ENCODE measurements around the gene HSD17B2.

HSD17B2 gene

GRCh38 chr16:82020051-82020450, 15.0 kb upstream of the HSD17B2 start:
- no peak for DNase-seq

DNA sequence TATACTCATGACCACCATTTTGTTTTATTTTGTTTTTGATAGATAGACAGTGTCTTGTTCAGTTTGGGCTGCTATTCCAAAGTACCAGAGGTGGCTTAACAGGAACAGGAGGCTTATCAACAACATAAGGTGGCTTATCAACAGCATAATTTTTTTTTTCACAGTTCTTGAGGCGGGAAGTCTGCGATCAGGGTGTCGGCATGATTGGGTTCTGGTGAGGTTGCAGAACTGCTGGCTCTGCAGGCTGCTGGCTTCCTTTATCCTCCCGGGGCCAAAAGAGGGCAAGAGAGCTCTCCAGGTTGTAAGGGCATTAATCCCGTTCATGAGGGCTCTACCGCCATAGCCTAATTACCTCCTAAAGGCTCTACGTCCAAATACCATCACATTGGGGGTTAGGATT, 11.8 kb upstream of the HSD17B2 start:
- DNase-seq: no peak

DNA sequence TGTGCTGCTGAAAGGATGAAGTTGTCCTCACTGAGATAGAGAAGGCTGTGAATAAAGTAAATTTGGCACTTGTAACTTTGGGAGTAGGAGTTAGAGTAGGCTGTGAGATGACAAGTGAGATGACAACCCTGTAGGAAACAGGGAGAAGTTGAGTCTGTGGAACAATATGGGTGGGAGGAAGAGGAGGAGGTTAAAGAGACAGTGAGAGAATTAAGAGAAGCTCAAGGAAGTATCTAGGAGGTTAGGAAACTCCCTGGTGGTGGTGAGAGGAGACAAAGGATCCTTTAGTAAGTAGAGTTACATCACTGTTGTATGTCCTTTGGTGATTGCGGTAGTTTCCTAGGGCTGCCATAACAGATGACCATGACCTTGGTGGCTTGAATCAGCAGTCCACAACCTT, 10.7 kb upstream of the HSD17B2 start:
- DNase-seq: no peak

DNA sequence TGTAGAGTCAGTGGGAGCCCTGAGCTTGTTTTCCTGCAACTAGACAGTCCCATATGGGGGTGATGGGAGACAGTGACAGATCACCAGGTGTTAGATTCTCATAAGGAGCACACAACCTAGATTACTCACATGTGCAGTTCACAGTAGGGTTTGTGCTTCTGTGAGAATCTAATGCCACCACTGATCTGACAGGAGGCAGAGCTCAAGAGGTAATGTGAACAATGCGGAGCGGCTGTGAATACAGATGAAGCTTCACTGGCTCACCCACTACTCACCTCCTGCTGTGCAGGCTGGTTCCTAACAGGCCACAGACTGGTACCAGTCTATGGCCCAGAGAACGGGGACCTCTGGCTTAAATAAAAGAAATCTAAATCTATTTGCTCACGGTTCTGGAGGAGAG, 10.2 kb upstream of the HSD17B2 start:
- DNase-seq: no peak

- no peak for DNase-seq
Observed at GRCh38 chr16:82027629-82028064, 7.4 kb upstream of the HSD17B2 start.

DNA sequence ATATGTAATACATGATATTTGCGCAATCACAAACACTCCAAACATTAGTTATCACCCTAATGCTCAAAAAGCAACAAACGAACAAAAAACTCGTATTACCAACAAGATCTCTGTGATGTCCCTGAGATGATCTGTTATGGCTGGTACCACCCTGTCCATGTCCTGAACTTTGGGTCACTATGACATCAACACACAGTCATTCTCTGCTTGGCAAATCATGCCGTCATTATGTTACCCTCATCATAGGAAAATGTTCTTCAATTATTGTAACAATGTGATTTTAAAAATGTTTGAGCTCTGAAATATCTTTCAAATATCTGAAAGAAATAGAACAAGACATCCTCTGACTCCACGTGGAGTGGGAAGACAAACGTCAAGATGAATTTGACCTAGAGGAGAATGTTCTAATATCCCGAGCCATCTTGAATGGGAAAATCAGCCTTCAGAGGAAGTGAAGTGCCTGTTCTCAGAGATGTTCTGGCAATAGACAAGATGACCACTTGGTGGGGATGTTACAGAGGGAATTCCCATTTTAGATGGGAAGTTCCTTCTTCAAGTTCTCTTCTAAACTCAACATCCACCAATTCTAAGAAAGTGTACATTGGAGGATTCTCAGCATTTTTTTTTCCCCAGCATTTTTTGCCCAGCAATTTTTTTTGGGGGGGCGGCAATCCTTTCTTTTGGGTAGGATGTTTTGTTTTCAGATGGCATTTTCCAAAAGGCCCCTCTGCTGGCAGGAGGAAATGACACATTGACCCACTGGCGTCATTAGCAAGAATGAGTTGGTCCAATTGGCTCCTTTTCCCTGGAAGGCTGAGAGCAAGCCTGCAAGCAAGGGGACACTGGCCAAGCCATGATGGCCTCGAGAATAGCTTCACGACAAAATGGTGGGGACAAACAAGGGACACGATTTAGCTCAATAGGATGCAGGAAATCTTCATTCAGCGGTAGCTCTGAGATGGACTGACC, 3.7 kb upstream of the HSD17B2 start:
- peak; percentile 42 for DNase-seq

DNA sequence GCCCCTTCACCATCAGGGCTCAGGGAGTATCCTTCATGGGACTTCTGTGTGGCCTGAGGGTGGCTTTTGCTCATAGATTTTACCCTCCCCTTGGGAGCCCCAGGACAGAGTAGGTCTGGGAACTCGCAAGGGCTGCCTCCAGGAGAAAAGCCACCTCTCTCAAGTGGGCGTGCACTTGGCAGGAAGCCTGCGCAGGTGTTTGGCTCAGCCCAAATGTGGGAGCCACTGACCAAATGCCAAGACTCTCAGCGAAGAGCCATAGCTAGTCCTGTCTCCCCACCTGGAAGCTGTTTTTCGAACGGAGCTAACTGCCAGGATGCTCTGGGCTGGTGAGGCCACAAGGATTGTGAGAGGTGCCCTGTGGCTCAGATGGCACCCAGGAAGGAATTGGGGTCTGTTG, 2.0 kb upstream of the HSD17B2 start:
- no peak for DNase-seq

- no peak for DNase-seq
Observed at GRCh38 chr16:82033683-82034300, 1.3 kb upstream of the HSD17B2 start.

DNA sequence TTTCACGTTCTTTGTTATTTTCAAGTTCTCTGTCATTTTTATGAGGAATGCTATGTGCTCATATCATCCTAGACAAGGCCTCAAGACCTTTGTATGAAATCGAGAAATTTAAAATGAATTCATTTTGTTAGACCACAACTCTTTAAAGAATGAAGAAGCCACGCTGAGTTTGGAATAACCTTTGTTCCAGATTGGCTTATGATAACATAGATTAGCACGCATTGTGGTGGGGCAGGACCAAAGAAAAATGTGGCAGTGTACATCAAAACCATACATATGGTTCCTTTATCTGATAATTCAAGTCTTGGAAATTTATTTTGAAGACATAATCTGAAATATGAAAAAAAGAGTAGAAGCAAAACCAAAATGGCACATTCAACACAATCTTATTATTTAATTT, 2.2 kb downstream of the HSD17B2 start:
- no peak for DNase-seq

- DNase-seq: no peak
Observed at GRCh38 chr16:82037666-82038065, 2.6 kb downstream of the HSD17B2 start.

- DNase-seq: no peak
Observed at GRCh38 chr16:82040296-82040695, 5.2 kb downstream of the HSD17B2 start.

GRCh38 chr16:82041542-82041941, 6.5 kb downstream of the HSD17B2 start:
- DNase-seq: no peak

DNA sequence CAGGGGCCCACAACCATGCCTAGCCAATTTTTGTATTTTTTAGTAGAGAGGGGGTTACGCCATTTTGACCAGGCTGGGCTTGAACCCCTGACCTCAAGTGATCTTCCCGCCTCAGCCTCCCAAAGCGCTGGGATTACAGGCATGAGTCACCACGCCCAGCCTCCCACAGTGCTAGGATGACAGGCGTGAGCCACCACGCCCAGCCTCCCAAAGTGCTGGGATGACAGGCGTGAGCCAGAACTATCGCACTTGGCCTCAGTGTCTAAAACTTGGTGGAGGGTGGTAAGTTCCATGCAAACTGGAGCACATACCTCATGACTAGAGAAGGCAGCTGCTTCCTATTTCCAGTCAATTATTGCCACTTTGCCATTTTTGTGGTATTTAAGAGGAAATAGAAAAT, 7.1 kb downstream of the HSD17B2 start:
- no peak for DNase-seq

- no peak for DNase-seq
Observed at GRCh38 chr16:82042846-82043245, 7.8 kb downstream of the HSD17B2 start.

DNA sequence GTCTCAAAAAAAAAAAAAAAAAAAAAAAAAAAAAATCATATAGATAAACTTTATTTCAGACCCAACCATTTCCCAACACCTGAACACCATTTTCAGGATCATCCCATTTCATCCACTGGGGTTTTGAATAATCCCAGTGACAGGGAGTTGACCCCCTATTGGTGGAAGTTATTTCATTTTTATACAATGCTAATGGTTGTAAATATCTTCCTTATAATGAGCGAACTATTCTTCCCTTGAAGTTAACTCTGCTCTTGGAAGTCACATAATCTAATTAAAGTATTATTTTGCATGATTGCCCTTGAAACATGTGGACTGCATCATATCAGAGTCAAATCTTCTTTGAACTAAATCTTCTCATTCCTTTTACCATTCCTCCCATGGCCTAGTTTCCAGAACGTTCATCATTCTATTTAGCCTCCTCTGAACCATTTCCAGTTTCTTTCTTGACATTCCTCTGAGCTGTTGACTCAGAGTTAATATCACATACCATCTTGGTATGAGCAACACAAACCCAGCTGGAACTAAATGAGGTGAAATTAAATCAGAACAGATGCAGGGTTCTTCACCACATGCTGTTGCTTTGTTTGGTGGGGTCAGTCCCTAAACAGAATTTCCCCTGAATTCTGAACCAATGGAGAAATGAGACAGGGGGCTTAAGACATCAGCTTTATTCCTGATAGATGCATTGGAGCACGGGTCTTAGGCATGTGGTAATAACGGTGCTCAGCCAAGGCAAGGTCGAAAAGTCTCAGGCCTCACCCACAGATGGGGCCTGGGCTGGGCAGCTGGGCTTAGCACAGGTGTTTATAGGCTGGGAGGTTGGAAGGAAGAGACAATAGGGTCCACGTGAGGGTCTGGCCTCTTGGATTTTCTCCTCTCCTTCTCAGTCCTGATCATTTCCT, 8.9 kb downstream of the HSD17B2 start:
- no peak for DNase-seq

- DNase-seq: no peak
Observed at GRCh38 chr16:82044585-82044911, 9.5 kb downstream of the HSD17B2 start.

DNA sequence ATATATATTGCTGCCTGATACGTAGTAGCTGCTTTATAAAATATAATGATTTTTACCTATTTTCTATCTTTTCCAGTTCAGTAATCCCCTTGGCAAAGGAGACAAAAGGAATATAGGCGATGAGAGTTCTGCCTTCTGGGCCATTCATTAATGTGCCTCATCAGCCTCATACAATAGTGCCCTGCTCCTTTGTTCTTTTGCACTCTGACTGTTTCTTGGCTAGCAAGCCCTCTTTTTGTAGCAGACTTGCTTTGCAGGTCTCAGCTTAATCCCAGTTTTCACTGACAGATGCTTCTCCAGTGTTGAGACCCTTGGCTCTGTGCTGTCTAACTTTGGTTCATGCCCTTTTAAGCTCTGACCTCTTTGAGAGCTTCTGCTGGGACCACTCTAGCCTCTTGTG, 10.4 kb downstream of the HSD17B2 start:
- no peak for DNase-seq

- DNase-seq: no peak
Observed at GRCh38 chr16:82046541-82046940, 11.5 kb downstream of the HSD17B2 start.

DNA sequence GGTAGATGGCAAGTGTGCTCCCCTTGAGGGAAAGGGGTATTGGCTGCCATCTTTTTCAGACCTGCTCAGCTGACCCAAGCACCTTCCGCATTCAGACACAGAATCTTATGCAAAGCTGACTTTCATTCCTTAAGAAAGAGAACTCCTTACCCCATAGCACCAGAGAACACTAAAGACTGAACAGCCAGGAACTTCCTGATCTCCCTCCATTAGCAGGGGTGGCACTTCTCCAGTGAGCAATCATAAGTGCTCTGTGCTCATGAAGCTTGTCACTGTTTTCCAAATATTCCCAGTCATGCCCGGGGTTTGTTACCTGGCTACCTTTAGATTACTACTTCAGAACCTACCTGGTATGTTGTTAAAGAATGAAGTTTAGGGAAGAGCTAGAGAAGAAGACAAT, 11.9 kb downstream of the HSD17B2 start:
- no peak for DNase-seq

GRCh38 chr16:82047374-82047773, 12.3 kb downstream of the HSD17B2 start:
- DNase-seq: no peak

DNA sequence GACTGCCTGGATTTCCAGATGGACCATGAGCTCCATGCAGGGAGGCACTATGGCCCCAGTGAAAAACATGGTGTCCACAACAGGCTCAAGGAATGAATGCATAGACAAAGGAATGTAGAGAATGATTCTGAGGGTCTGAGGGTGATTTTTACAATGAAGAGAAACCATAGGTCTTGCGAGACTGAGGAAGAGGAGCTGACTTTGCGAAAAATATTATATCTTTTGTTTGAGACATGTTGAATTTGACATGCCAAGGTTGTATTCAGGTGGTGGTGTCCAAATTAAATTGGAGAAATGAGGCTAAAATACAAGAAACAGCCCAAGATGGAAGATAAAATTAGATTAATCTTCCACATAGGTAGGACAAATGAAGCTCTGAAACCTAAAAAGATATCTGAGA, 12.7 kb downstream of the HSD17B2 start:
- DNase-seq: no peak

GRCh38 chr16:82049484-82049883, 14.4 kb downstream of the HSD17B2 start:
- DNase-seq: no peak

GRCh38 chr16:82050506-82050905, 15.5 kb downstream of the HSD17B2 start:
- DNase-seq: no peak

All from MV-4-11 (cell line).